Epithelial cell of proximal tubule (primary cell): ENCODE data around the gene FMNL3. TPM values are rescaled to one million over a fixed set of nuclear protein-coding genes. Genes with fewer than 3 reads are reported as not detected.

Experiments
- DNase-seq: peaks from one replicate; pipeline ENCODE4 v3.0.0-alpha.2; 2011; ENCODE audit warnings: low read depth
- H3K4me3 ChIP-seq: 2 replicates; pipeline ENCODE4 v1.5.1; 2011; ENCODE audit warnings: low read depth, mild to moderate bottlenecking, low read length
- total RNA-seq: library from RNA; depleted of rRNA; stranded (reverse); fragments of >200 nt; gene quantifications from 2 replicates; pipeline ENCODE4 v1.2.3, GENCODE V29; 2015
- TF ChIP-seq, protein P1 (sequence below): conservative IDR thresholded peaks from 2 replicates; pipeline ENCODE4 v1.5.1; 2012; ENCODE audit warnings: low read depth, mild to moderate bottlenecking, low read length

The FMNL3 gene
- total RNA-seq, 1 donor from 2014 or later = 21.7 TPM

- DNase-seq = no peak
- no peak overlapping the region for H3K4me3 ChIP-seq
- TF ChIP-seq, protein P1, sequence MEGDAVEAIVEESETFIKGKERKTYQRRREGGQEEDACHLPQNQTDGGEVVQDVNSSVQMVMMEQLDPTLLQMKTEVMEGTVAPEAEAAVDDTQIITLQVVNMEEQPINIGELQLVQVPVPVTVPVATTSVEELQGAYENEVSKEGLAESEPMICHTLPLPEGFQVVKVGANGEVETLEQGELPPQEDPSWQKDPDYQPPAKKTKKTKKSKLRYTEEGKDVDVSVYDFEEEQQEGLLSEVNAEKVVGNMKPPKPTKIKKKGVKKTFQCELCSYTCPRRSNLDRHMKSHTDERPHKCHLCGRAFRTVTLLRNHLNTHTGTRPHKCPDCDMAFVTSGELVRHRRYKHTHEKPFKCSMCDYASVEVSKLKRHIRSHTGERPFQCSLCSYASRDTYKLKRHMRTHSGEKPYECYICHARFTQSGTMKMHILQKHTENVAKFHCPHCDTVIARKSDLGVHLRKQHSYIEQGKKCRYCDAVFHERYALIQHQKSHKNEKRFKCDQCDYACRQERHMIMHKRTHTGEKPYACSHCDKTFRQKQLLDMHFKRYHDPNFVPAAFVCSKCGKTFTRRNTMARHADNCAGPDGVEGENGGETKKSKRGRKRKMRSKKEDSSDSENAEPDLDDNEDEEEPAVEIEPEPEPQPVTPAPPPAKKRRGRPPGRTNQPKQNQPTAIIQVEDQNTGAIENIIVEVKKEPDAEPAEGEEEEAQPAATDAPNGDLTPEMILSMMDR = no peak
Observed at GRCh38 chr12:49658276-49658675, 48.9 kb downstream of the FMNL3 start.

- TF ChIP-seq, protein P1 = no peak
- H3K4me3 ChIP-seq = no peak overlapping the region
- no peak for DNase-seq
Observed at GRCh38 chr12:49655595-49656236, 51.5 kb downstream of the FMNL3 start.

- TF ChIP-seq, protein P1 = no peak
- no peak overlapping the region for H3K4me3 ChIP-seq
- DNase-seq = no peak
Observed at GRCh38 chr12:49654715-49655114, 52.5 kb downstream of the FMNL3 start.

DNA sequence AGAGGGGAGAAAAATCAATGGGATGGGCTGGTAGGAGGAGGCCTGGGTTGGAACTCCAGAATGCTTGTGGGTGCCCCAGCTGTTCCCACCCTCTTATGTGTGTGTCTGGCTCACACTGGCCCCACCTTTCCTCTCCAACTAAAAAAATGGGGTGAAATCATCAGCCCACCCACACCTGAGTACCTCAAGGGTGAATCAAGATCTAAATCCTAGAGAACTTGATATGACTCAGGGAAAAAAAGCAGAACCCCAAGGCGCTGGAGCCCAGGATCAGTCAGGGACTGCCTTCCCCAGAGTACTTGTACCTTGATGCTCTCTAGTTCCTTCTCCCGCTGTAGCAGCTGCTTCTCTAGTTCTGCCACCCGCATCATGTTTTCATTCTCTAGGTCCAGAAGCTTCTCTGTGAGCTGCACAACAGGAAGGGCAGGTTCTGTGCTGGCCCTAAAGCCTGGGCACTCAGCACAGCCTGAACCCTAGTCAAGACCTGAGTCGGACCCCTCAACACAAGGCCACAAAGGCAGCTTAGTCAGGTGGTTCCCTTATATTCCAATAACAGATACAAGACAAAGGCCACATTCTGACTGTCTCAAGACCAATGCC lies 54.2 kb downstream of the FMNL3 start:
- no peak overlapping the region for H3K4me3 ChIP-seq
- TF ChIP-seq, protein P1 = no peak
- no peak for DNase-seq

- DNase-seq = no peak
- H3K4me3 ChIP-seq = no peak overlapping the region
- TF ChIP-seq, protein P1 = no peak
Observed at GRCh38 chr12:49651855-49652254, 55.4 kb downstream of the FMNL3 start.

DNA sequence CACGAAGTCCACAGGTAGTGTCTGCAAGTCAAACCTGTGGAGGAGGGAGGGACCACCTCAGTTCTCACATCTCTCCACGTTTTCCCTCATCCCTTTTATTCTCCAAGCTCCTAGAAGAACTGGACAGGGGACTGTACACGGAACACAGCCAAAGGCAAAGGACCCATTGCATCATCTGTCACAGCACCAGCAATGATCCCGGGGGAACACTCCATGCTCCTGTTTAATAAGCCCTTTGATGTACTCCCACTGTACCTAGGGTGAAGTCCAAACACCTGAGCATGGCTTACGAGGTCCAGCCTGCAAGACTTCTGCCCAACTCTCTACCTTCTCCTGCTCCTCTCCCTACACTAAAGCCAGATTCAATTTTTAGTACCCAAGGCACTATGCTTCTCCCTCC lies 57.3 kb downstream of the FMNL3 start:
- H3K4me3 ChIP-seq = no peak overlapping the region
- TF ChIP-seq, protein P1 = no peak
- no peak for DNase-seq

GRCh38 chr12:49649445-49649844 lies 57.8 kb downstream of the FMNL3 start:
- H3K4me3 ChIP-seq = no peak overlapping the region
- no peak for DNase-seq
- TF ChIP-seq, protein P1 = no peak
